Lung (tissue), 12 donors: ENCODE measurements around the gene SPAG6. TPM values are rescaled to one million over a fixed set of nuclear protein-coding genes. Genes with fewer than 3 reads are reported as not detected.

Source experiments
- ATAC-seq: fragments of 200-7000 bp; cut with Tn5 transposase; one replicate; pipeline ENCODE4 v1.9.1; 2020; ENCODE audit warnings: moderate number of reproducible peaks; ENCODE audit not compliant: insufficient read depth, low FRiP score
- DNase-seq, 3 donors: peaks; one replicate each; pipeline ENCODE4 v3.0.0-alpha.2; 2013 to 2017
- H3K27ac ChIP-seq, 2 donors: one replicate each; pipeline ENCODE4 v1.5.1; 2013; ENCODE audit warnings: mild to moderate bottlenecking in 2 of 2, moderate library complexity in 2 of 2, control low read depth in 1 of 2, inconsistent platforms in 1 of 2, low read depth in 1 of 2, low read length in 1 of 2
- H3K27me3 ChIP-seq, 3 donors: one replicate each; pipeline ENCODE4 v1.5.1; 2013; ENCODE audit warnings: low read length in 2 of 3; ENCODE audit not compliant: control insufficient read depth in 3 of 3, insufficient read depth in 3 of 3
- H3K36me3 ChIP-seq, 4 donors: one replicate each; pipeline ENCODE4 v1.5.1; 2013; ENCODE audit warnings: low read length in 4 of 4, mild to moderate bottlenecking in 1 of 4, moderate library complexity in 1 of 4; ENCODE audit not compliant: control insufficient read depth in 4 of 4, insufficient read depth in 4 of 4
- H3K4me1 ChIP-seq, 5 donors: one replicate each; pipeline ENCODE4 v1.5.1; 2013; ENCODE audit warnings: low read length in 5 of 5, mild to moderate bottlenecking in 2 of 5, moderate library complexity in 1 of 5; ENCODE audit not compliant: control insufficient read depth in 5 of 5, insufficient read depth in 5 of 5
- H3K4me3 ChIP-seq: one replicate; pipeline ENCODE4 v1.5.1; 2013; ENCODE audit warnings: mild to moderate bottlenecking, control low read depth, moderate library complexity
- H3K9ac ChIP-seq, 2 donors: one replicate each; pipeline ENCODE4 v1.5.1; 2013; ENCODE audit warnings: low read length in 2 of 2, control low read depth in 1 of 2; ENCODE audit not compliant: insufficient read depth in 1 of 2
- H3K9me3 ChIP-seq, 4 donors: one replicate each; pipeline ENCODE4 v1.5.1; 2013; ENCODE audit warnings: low read length in 3 of 4, mild to moderate bottlenecking in 1 of 4, moderate library complexity in 1 of 4; ENCODE audit not compliant: control insufficient read depth in 4 of 4, insufficient read depth in 3 of 4
- CTCF ChIP-seq: IDR thresholded peaks from 2 replicates; pipeline ENCODE4 v1.5.1; 2012; ENCODE audit warnings: mild to moderate bottlenecking; ENCODE audit errors: control extremely low read depth, extremely low read depth
- WGBS, 2 donors: extraction: QIAGEN DNeasy Blood & Tissue Kit; methylation state at CpG; one replicate each; pipeline ENCODE4 v1.1.7; 2013; 5-methylcytosine and 5-hydroxymethylcytosine counted together
- polyA plus RNA-seq, 2 donors: library from polyadenylated mRNA; stranded (reverse); fragments of 200-250 nt; gene quantifications; one replicate each; pipeline ENCODE4 v1.2.1, GENCODE V29; 2013
- total RNA-seq, 2 donors: library from RNA; depleted of rRNA in 1 of 2; stranded (reverse); fragments of >200 nt in 1 of 2; gene quantifications; one replicate each; pipeline ENCODE4 v1.2.1, GENCODE V29; 2014 to 2021
- donor health status: control.
- donor health status: control.
- donor health status: Bipolar disorder and iron deficiency.
- donor health status: healthy.
- donor health status: DM: yes; HTN: yes; CAD: no.

The SPAG6 gene
- total and polyA plus RNA-seq, 4 donors: 12.2 to 40.1 (median 23.6) TPM

DNA sequence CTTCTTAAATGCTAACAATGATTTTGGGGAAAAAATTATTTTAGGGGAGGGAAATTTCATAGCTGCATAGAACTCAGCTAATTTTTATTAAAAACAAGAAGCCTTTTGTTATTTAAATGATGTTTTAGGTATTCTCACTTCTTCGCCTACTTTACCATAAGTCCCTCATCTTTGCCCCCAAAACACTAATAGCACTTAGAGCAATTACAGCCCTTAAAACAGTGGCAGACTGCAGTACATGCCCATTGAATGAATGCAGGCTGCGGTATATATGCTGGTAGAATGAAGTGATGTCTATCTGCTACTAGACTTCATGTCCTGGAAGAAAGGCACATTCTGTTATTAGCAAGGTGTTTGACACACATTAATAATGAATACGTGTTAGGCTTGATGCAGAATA, 2.9 kb upstream of the SPAG6 start:
- peaks cover 0 to 8% (median 0%) of the 10 kb centered on the region in 4 donors for H3K9me3 ChIP-seq
- H3K4me3 ChIP-seq: no peak overlapping the region
- H3K4me1 ChIP-seq: peaks cover 0 to 12% (median 0%) of the 10 kb centered on the region in 5 donors
- H3K9ac ChIP-seq: no peak overlapping the region
- WGBS, 2 donors: 40 to 46% methylated on average over 3 of the region's 3 CpGs
- H3K27me3 ChIP-seq: peaks cover 8 to 83% (median 82%) of the 10 kb centered on the region in 3 donors
- peak in 2 of 3 donors; percentile 13 to 43 for DNase-seq
- H3K36me3 ChIP-seq: no peaks in the 10 kb centered on the region
- no peak for TF ChIP-seq CTCF
- ATAC-seq: no peak
- no peak overlapping the region for H3K27ac ChIP-seq

GRCh38 chr10:22343731-22344130, 1.6 kb upstream of the SPAG6 start:
- no peak overlapping the region for H3K4me3 ChIP-seq
- peaks cover 0 to 8% (median 0%) of the 10 kb centered on the region in 4 donors for H3K9me3 ChIP-seq
- no peak for TF ChIP-seq CTCF
- H3K27me3 ChIP-seq: peaks cover 8 to 81% (median 76%) of the 10 kb centered on the region in 3 donors
- ATAC-seq: no peak
- no peak overlapping the region for H3K9ac ChIP-seq
- H3K4me1 ChIP-seq: peaks cover 0 to 12% (median 0%) of the 10 kb centered on the region in 5 donors
- H3K36me3 ChIP-seq: no peaks in the 10 kb centered on the region
- WGBS, 2 donors: 8 to 11% methylated on average over 3 of the region's 3 CpGs
- H3K27ac ChIP-seq: no peak overlapping the region
- peak in 2 of 3 donors; percentile 23 to 57 for DNase-seq

- no peak for ATAC-seq
- H3K4me3 ChIP-seq: no peak overlapping the region
- H3K27me3 ChIP-seq: peaks cover 8 to 78% (median 71%) of the 10 kb centered on the region in 3 donors
- H3K9ac ChIP-seq: no peak overlapping the region
- no peak overlapping the region for H3K27ac ChIP-seq
- 3 to 18% methylated on average over 1 of the region's 1 CpG for WGBS, 2 donors
- no peak for TF ChIP-seq CTCF
- H3K4me1 ChIP-seq: peaks cover 0 to 12% (median 0%) of the 10 kb centered on the region in 5 donors
- H3K36me3 ChIP-seq: no peaks in the 10 kb centered on the region
- peaks cover 0 to 8% (median 0%) of the 10 kb centered on the region in 4 donors for H3K9me3 ChIP-seq
- peak in 2 of 3 donors; percentile 9 to 42 for DNase-seq
These were observed 1.0 kb upstream of the SPAG6 start for GRCh38 chr10:22344249-22344648.

GRCh38 chr10:22344781-22345300, 455 bp upstream of the SPAG6 start:
- no peak for TF ChIP-seq CTCF
- Histone ChIP-seq H3K36me3 (no peaks in the 10 kb centered on the region), H3K27ac (no peak overlapping the region), H3K9me3 (peaks cover 0 to 8% (median 0%) of the 10 kb centered on the region in 4 donors), H3K9ac (no peak overlapping the region), H3K4me3 (peak overlapping the region; percentile 9), H3K27me3 (peaks cover 8 to 74% (median 68%) of the 10 kb centered on the region in 3 donors), H3K4me1 (peaks cover 0 to 10% (median 0%) of the 10 kb centered on the region in 5 donors)
- ATAC-seq (no peak), DNase-seq (peak in 1 of 3 donors; percentile 3)
- WGBS, 2 donors: 9 to 12% methylated on average over 26 of the region's 26 CpGs
